NT2/D1 (cell line): Measurements from ENCODE around the gene ZNF774.

Source experiments
- YY1 ChIP-seq: IDR thresholded peaks from 2 replicates; pipeline ENCODE4 v1.6.1; 2011; ENCODE audit not compliant: insufficient read length, insufficient read depth
- ZNF274 ChIP-seq: IDR thresholded peaks from 2 replicates; pipeline ENCODE4 v1.6.1; 2011; ENCODE audit warnings: mild to moderate bottlenecking, low read depth, low read length

DNA sequence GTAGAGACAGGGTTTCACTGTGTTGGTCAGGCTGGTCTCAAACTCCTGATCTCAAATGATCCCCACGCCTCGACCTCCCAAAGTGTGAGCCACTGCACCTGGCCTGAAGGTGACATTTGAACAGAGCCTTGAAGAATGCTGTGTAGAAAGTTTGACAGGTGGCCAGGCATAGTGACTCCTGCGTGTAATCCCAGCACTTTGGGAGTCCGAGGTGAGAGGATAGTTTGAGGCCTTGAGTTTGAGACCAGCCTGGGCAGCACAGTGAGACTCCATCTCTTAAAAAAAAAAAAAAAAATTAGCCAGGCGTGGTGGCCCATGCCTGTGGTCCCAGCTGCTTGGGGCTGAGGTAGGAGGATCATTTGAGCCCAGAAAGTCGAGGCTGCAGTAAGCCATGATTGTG lies 37.4 kb downstream of the ZNF774 start:
- TF ChIP-seq ZNF274: no peak
- no peak for TF ChIP-seq YY1
